ENCODE results near the gene ROR1. TPM values are rescaled to one million over a fixed set of nuclear protein-coding genes. Genes with fewer than 3 reads are reported as not detected.
A peak's percentile ranks its signal among the peaks of the same experiment; 100 is the strongest.

Gene ROR1
- total and polyA plus RNA-seq, 8 donors = 25.5 to 95.8 (median 83.0) TPM

DNA sequence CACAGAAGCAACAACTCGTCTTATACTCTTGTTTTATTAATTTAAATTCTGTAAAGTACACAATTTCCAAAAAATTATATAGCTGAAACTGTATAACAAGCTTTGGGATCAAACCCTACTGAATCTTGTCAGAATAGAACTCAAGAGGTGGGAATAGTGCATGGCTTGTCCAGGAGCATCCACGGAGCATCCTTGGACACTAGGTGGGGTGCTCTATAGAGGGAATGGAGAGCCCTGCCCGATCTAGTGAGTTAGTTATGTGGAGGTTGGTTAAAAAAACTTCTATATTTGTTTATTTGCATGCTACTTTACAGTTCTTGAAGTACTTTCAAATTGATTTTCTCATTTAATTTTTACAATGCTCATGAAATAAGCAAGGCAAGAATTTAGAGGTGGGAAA is 28.3 kb downstream of the ROR1 start:
- ATAC-seq = no peak
- TF ChIP-seq, protein P1, sequence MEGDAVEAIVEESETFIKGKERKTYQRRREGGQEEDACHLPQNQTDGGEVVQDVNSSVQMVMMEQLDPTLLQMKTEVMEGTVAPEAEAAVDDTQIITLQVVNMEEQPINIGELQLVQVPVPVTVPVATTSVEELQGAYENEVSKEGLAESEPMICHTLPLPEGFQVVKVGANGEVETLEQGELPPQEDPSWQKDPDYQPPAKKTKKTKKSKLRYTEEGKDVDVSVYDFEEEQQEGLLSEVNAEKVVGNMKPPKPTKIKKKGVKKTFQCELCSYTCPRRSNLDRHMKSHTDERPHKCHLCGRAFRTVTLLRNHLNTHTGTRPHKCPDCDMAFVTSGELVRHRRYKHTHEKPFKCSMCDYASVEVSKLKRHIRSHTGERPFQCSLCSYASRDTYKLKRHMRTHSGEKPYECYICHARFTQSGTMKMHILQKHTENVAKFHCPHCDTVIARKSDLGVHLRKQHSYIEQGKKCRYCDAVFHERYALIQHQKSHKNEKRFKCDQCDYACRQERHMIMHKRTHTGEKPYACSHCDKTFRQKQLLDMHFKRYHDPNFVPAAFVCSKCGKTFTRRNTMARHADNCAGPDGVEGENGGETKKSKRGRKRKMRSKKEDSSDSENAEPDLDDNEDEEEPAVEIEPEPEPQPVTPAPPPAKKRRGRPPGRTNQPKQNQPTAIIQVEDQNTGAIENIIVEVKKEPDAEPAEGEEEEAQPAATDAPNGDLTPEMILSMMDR (IDR thresholded peaks at IDR 0.05) = no peak
- Histone ChIP-seq H3K4me3 (no peak overlapping the region), H3K27ac (no peak overlapping the region), H3K9me3 (no peaks in the 10 kb centered on the region), H3K27me3 (no peaks in the 10 kb centered on the region), H3K4me1 (no peaks in the 10 kb centered on the region), H3K36me3 (no peaks in the 10 kb centered on the region)
- intact Hi-C loops (cut with DNase I) = no loop called here
- no peak for DNase-seq

DNA sequence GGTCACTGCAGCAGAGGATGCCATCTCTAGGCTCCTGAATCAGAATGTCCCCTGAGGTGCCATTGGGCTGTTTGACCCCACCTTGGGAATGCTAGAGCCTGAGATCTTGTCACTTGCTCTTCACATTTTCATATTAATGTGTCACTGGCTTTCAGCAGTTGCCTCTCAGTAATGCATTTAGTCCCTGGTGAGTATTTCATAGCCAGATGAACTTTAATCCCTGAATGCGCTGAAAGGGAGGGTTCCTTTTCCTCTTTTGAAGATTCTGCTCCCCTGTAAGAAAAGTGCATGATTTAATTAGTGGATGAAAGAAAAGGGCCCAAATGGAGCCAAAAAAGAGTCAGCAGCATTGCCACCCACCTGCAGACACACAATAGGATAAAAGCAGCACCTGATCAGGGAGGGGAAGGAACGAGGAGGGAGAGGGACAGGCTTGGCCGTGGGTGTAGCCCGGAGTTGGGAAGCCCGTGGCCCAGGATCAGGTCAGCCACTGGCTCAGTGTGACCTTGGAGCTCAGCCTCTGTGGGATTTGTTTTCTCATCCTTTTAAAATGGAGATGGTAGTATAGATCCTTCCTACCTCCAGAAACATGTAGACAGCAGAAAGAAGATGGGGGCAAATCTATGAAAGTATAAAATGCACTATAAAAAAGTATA is 31.1 kb downstream of the ROR1 start:
- ATAC-seq (no peak), DNase-seq (no peak)
- Histone ChIP-seq H3K9me3 (no peaks in the 10 kb centered on the region), H3K4me1 (no peaks in the 10 kb centered on the region), H3K27ac (no peak overlapping the region), H3K27me3 (no peaks in the 10 kb centered on the region), H3K36me3 (no peaks in the 10 kb centered on the region), H3K4me3 (no peak overlapping the region)
- intact Hi-C loops (cut with DNase I) = no loop called here
- TF ChIP-seq, protein P1 (IDR thresholded peaks at IDR 0.05) = no peak

DNA sequence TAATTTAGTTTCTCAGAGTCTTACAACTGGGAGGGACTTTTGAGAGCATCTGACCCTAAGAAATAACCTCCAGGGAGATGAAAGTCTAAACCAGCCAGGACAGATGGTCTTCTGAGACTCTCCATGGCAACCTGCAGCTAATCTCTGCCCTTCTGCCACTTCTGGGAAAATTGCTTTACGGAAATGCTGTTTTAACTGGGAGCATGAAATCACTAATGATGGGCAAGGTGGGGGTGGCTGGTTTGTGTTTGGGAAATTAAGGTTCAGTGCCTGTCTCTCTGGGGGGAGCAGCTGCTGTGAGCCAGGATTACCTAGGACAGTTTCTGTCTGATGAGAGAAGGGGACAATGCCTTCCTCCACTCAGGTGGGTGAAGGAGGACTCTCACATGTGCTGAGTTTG is 33.2 kb downstream of the ROR1 start:
- intact Hi-C loops (cut with DNase I) = no loop called here
- no peaks in the 10 kb centered on the region for H3K9me3 ChIP-seq
- TF ChIP-seq, protein P1 (IDR thresholded peaks at IDR 0.05) = no peak
- ATAC-seq (no peak), DNase-seq (no peak)
- H3K36me3 ChIP-seq = no peaks in the 10 kb centered on the region
- H3K27me3 ChIP-seq = no peaks in the 10 kb centered on the region
- H3K27ac ChIP-seq = no peak overlapping the region
- H3K4me1 ChIP-seq = no peaks in the 10 kb centered on the region
- no peak overlapping the region for H3K4me3 ChIP-seq

DNA sequence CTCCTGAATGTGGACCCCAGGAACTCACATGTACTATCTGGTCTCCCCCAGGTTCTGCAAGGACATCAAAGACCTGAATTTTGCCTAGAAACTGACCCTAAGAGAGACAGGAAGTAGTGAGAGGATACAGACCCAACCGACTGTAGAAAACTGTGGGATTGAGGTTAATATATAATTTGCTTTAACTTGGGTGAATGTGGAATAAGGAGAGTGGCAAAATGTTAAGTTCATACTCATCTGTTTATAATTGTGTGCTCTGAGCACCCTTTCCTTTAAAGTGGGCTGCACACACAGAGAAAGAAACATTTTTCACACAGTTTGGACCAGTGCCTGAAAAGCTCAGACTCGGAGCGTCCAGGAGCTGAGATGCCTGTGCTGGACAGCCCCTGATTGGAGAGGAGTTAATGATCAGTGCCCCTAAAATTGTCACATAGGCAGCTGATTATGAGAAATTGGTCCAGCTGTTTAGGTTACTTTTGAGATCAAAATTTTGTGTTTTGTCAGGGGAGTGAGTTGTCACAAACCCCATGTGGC is 37.2 kb downstream of the ROR1 start:
- DNase-seq (peak in 1 of 4 donors; percentile 13), ATAC-seq (no peak)
- Histone ChIP-seq H3K27me3 (no peaks in the 10 kb centered on the region), H3K36me3 (no peaks in the 10 kb centered on the region), H3K4me3 (no peak overlapping the region), H3K27ac (no peak overlapping the region), H3K4me1 (no peaks in the 10 kb centered on the region), H3K9me3 (no peaks in the 10 kb centered on the region)
- intact Hi-C loops (cut with DNase I) = no loop called here
- TF ChIP-seq, protein P1 (IDR thresholded peaks at IDR 0.05) = no peak

DNA sequence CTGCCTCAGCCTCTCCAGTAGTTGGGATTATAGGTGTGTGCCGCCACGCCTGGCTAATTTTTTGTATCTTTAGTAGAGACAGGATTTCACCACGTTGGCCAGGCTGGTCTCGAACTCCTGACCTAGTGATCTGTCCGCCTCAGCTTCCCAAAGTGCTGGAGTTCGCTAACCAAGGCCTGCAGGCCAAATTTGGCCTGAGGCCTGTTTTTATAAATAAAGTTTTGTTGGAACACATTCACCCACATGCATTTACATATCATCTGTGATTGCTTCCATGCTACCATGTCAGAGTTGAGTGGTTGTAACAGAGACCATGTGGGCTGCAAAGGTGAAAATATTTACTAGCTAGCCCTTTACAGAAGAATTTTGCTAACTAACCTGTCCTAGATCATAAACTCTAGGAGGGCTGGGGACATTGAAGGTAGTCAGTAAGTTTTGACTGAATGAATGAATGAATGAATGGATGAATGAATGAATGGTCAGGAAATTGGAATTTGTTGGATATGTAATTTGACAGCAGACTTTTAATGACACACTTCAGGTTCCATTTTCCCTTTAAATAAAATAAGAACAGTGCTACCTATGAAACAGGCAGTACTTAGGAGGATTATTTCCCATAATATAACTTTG is 38.4 kb downstream of the ROR1 start:
- no peaks in the 10 kb centered on the region for H3K27me3 ChIP-seq
- H3K27ac ChIP-seq = no peak overlapping the region
- H3K4me1 ChIP-seq = peaks cover 0 to 4% of the 10 kb centered on the region in 2 donors
- H3K4me3 ChIP-seq = no peak overlapping the region
- H3K36me3 ChIP-seq = no peaks in the 10 kb centered on the region
- DNase-seq (no peak), ATAC-seq (no peak)
- TF ChIP-seq, protein P1 (IDR thresholded peaks at IDR 0.05) = no peak
- no peaks in the 10 kb centered on the region for H3K9me3 ChIP-seq
- intact Hi-C loops (cut with DNase I) = no loop called here
